ENCODE results near the gene MAPK11. TPM values are rescaled to one million over a fixed set of nuclear protein-coding genes. Genes with fewer than 3 reads are reported as not detected.

MAPK11 gene
- polyA plus RNA-seq, 3 donors, result 0.81 TPM; not detected in 2

DNA sequence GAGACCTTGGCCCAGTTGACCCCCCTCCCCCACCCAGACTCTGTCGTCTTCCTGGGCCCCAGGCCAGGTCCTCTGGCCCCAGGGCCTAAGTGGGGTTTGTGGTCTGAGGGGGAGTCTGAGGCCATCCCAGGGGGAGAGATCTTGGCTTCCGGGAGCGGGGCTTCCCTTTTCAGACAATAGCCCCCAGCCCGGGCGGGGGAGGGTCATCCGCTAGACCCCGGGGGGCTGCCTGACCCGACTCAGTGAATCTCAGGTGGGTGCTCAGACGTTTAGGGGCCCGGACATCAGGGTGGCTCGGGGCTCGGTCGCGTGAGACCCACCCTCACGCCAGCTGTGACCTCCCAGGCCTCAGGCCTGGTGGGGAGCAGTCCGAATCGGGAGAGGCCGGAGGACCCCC lies 609 bp downstream of the MAPK11 start:
- Histone ChIP-seq H3K9ac (ENCODE audit: insufficient read depth, low read length, poor library complexity, severe bottlenecking) (no peak overlapping the region), H3K4me1 (ENCODE audit: control insufficient read depth in 1 of 2, insufficient read depth in 2 of 2, low read length in 2 of 2) (peaks cover 25 to 38% of the 10 kb centered on the region in 2 donors), H3K4me2 (replicated peaks; ENCODE audit: extremely low read depth, low read length, poor library complexity, severe bottlenecking) (peak overlapping the region; percentile 80), H3K9me3 (replicated peaks in 1 of 2; ENCODE audit: control insufficient read depth in 1 of 2, insufficient read depth in 1 of 2, low read length in 2 of 2) (peaks cover 7 to 10% of the 10 kb centered on the region in 2 donors), H3K27me3 (ENCODE audit: control insufficient read depth in 2 of 2, insufficient read depth in 2 of 2, low read length in 2 of 2) (peaks cover 25 to 46% of the 10 kb centered on the region in 2 donors), H3K4me3 (replicated peaks in 1 of 3; ENCODE audit: low read depth in 2 of 3, low read length in 3 of 3) (peak overlapping the region in 1 of 3 experiments; percentile 70), H4K20me1 (ENCODE audit: insufficient read depth, low read length) (peaks cover 56% of the 10 kb centered on the region), H3K79me2 (ENCODE audit: insufficient read depth, low read length) (no peaks in the 10 kb centered on the region), H2AFZ (ENCODE audit: insufficient read depth, low read depth, low read length, poor library complexity, severe bottlenecking) (no peak overlapping the region), H3K27ac (ENCODE audit: low read depth in 1 of 2, low read length in 2 of 2) (no peak overlapping the region), H3K36me3 (replicated peaks in 1 of 2; ENCODE audit: control insufficient read depth in 1 of 2, insufficient read depth in 2 of 2, low read length in 2 of 2) (peaks cover 4% of the 10 kb centered on the region in 2 donors)
- DNase-seq, result no peak
- Mint-ChIP-seq H3K4me3 (peak overlapping the region; percentile 64 to 78), H3K27me3 (ENCODE audit: low read depth in 3 of 3) (peaks cover 41 to 74% (median 60%) of the 10 kb centered on the region in 3 donors), H3K9me3 (peaks cover 0 to 27% (median 7%) of the 10 kb centered on the region in 7 donors), H3K4me1 (peaks cover 23% of the 10 kb centered on the region), H3K27ac (no peak overlapping the region), H3K36me3 (peaks cover 12 to 13% of the 10 kb centered on the region in 2 donors)
- intact Hi-C loops (cut with micrococcal nuclease), result no loop called here
- WGBS (ENCODE audit: insufficient coverage), result 4% methylated on average over 17 of the region's 18 CpGs
- TF ChIP-seq, protein P1, sequence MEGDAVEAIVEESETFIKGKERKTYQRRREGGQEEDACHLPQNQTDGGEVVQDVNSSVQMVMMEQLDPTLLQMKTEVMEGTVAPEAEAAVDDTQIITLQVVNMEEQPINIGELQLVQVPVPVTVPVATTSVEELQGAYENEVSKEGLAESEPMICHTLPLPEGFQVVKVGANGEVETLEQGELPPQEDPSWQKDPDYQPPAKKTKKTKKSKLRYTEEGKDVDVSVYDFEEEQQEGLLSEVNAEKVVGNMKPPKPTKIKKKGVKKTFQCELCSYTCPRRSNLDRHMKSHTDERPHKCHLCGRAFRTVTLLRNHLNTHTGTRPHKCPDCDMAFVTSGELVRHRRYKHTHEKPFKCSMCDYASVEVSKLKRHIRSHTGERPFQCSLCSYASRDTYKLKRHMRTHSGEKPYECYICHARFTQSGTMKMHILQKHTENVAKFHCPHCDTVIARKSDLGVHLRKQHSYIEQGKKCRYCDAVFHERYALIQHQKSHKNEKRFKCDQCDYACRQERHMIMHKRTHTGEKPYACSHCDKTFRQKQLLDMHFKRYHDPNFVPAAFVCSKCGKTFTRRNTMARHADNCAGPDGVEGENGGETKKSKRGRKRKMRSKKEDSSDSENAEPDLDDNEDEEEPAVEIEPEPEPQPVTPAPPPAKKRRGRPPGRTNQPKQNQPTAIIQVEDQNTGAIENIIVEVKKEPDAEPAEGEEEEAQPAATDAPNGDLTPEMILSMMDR (IDR thresholded peaks at IDR 0.05), result no peak

DNA sequence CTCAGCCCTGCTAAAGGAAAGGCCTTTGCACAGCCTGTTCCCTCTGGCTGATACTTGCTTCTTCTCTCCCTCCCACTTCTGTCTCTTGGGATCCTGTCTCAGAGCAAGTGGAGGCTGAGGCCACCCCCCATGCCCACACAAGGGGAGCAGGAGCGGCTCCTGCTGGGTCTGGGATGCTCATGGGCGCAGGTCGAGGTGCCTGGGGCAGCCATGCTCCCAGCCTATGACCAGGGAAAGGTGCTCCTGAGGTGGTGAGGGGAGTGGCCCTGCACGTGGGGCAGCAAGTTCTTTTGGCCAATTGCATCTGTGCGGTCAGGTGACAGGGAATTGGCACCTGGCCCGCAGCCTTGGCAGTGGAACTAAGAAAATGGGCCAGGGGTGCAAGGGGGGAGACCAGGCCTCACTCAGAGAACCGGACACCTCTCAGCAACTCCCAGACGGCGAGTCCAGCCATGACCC lies 1.5 kb downstream of the MAPK11 start:
- Histone ChIP-seq H3K27me3 (ENCODE audit: control insufficient read depth in 2 of 2, insufficient read depth in 2 of 2, low read length in 2 of 2) (peaks cover 25 to 46% of the 10 kb centered on the region in 2 donors), H2AFZ (ENCODE audit: insufficient read depth, low read depth, low read length, poor library complexity, severe bottlenecking) (no peak overlapping the region), H3K36me3 (replicated peaks in 1 of 2; ENCODE audit: control insufficient read depth in 1 of 2, insufficient read depth in 2 of 2, low read length in 2 of 2) (no peaks in the 10 kb centered on the region), H3K4me2 (replicated peaks; ENCODE audit: extremely low read depth, low read length, poor library complexity, severe bottlenecking) (no peak overlapping the region), H3K4me3 (replicated peaks in 1 of 3; ENCODE audit: low read depth in 2 of 3, low read length in 3 of 3) (no peak overlapping the region), H3K9me3 (replicated peaks in 1 of 2; ENCODE audit: control insufficient read depth in 1 of 2, insufficient read depth in 1 of 2, low read length in 2 of 2) (peaks cover 7 to 10% of the 10 kb centered on the region in 2 donors), H4K20me1 (ENCODE audit: insufficient read depth, low read length) (peaks cover 48% of the 10 kb centered on the region), H3K4me1 (ENCODE audit: control insufficient read depth in 1 of 2, insufficient read depth in 2 of 2, low read length in 2 of 2) (peaks cover 25 to 38% of the 10 kb centered on the region in 2 donors), H3K27ac (ENCODE audit: low read depth in 1 of 2, low read length in 2 of 2) (no peak overlapping the region), H3K9ac (ENCODE audit: insufficient read depth, low read length, poor library complexity, severe bottlenecking) (no peak overlapping the region), H3K79me2 (ENCODE audit: insufficient read depth, low read length) (no peaks in the 10 kb centered on the region)
- H3K9me3 Mint-ChIP-seq, result peaks cover 0 to 30% (median 7%) of the 10 kb centered on the region in 7 donors
- peak overlapping the region in 1 of 2 donors; percentile 78 for H3K4me3 Mint-ChIP-seq
- H3K4me1 Mint-ChIP-seq, result peaks cover 19% of the 10 kb centered on the region
- DNase-seq, result no peak
- no peak overlapping the region for H3K27ac Mint-ChIP-seq
- TF ChIP-seq, protein P1 (IDR thresholded peaks at IDR 0.05), result no peak
- peaks cover 5 to 7% of the 10 kb centered on the region in 2 donors for H3K36me3 Mint-ChIP-seq
- WGBS (ENCODE audit: insufficient coverage), result no CpG with 5 or more reads among the region's 9 CpGs
- H3K27me3 Mint-ChIP-seq (ENCODE audit: low read depth in 3 of 3), result peaks cover 47 to 73% (median 59%) of the 10 kb centered on the region in 3 donors
- intact Hi-C loops (cut with micrococcal nuclease), result no loop called here

Measured in CD14-positive monocyte (primary cell).